ENCODE data around the gene SYCE1L.

- no peak for TF ChIP-seq CTCF (conservative IDR thresholded peaks at IDR 0.05)
- TF ChIP-seq ZFX (IDR thresholded peaks at IDR 0.05) = no peak
These were observed 20.2 kb downstream of the SYCE1L start for GRCh38 chr16:77219437-77219836.

Data from C4-2B (cell line).